Renal pelvis (tissue), 4 donors: Measurements from ENCODE around the gene ALDH1L1. TPM values are rescaled to one million over a fixed set of nuclear protein-coding genes. Genes with fewer than 3 reads are reported as not detected.

ENCODE experiments used
- DNase-seq: peaks from one replicate; pipeline ENCODE4 v3.0.0-alpha.2; 2013
- polyA plus RNA-seq, 3 donors: library from polyadenylated mRNA; unstranded; fragments of 120-200 nt; gene quantifications; one replicate each; pipeline ENCODE4 v1.2.1, GENCODE V29; 2013; ENCODE audit not compliant: insufficient read length in 3 of 3

Gene ALDH1L1
- polyA plus RNA-seq, 3 donors, result 42.2 to 56.3 (median 46.2) TPM

DNA sequence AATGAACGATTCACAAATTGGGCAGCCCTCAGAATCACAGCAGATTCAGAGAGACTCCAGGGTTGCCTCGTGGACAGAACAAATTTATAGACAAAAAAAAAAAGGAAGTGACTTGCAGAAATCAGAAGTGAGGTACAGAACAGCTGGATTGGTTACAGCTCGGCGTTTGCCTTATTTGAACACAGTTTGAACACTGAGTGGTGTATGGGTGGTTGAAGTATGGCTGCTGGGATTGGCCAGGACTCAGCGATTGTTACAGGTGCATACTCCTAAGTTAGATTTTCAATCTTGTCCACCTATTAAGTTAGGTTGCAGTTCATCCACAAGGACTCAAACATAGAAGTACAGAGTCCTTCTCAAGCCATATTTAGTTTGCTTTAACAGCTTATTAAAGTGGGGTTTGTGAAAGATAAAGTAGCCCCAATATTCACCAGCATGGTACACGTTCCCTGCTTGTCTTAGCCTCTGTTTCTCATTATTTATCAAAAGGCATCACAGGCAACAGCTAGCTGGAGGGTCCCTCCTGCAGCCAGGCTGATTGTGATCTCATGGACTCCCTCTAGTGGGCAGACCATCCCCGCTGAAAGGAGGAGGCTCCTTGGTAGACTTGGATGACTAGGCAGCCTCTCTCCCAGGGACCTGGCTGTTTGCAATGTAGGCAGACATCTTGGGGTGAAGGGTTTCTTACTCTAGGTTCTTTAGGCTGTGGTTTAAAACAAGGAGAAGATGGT, 17.6 kb upstream of the ALDH1L1 start:
- DNase-seq, result peak; percentile 56

- no peak for DNase-seq
Observed at GRCh38 chr3:126197343-126197742, 17.0 kb upstream of the ALDH1L1 start.

DNA sequence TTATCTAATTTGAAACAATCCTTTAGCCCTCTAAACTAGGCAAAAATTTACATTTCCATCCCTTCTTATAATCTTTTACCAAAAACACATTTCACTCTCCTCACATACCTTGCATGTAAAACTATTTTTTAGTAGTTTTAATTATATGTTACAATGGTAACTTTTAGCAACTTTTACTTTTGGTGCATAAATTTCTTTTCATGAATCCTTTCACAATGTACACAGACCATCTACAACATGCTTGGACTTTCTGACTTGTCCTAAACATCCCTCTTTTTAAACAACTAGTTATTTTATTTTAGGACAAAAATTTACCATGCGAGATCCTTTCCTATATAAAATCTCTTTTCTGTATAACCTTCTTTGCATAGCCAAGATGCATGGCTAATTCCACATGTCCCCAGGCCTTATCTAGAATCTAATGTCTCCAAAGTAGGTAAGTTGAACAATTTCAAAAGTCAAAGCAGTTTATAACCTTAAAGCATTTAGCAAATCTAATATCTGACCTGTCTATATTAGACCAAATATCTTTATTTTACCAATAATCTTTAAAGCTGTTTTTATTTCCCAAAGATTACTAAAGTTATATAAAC, 14.4 kb upstream of the ALDH1L1 start:
- no peak for DNase-seq

DNA sequence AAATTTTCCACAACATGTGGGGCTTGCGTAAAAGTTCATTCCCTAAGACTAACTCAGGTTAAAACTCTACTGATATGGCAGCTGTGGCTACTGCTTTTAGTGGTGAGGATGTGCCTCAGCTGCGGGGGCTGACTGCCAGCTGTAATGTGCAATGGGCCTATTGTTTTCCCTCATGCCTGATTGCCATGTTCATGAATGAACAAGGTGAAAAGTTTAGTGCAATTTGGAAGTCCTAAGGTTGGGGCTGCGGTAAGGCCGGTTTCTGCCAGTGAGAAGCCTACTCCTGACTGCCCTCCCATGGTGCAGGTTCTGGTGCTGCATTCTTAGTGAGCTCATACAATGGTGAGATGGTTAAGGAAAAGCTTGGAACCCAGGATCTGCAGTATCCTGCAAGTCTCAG, 10.9 kb upstream of the ALDH1L1 start:
- no peak for DNase-seq

DNA sequence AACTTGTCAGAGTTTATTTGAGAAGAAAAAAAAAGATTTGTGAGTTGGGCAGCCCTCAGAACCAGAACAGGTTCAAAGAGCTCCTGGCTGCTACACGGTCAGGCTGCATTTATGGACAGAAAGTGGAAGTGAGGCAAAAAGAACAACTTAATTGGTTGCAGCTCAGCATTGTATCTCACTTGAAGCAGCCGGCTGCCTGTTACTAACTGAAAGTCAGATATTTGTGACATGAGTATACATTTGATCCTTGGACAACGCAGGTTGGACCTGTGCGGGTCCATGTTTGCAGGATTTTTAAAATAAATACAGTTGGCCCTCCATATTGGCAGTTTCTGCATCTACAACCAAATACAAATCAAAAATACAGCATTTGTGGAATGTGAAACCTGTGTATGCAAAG, 7.5 kb upstream of the ALDH1L1 start:
- no peak for DNase-seq

GRCh38 chr3:126186749-126187148, 6.4 kb upstream of the ALDH1L1 start:
- DNase-seq, result no peak

GRCh38 chr3:126186271-126186670, 5.9 kb upstream of the ALDH1L1 start:
- no peak for DNase-seq

DNA sequence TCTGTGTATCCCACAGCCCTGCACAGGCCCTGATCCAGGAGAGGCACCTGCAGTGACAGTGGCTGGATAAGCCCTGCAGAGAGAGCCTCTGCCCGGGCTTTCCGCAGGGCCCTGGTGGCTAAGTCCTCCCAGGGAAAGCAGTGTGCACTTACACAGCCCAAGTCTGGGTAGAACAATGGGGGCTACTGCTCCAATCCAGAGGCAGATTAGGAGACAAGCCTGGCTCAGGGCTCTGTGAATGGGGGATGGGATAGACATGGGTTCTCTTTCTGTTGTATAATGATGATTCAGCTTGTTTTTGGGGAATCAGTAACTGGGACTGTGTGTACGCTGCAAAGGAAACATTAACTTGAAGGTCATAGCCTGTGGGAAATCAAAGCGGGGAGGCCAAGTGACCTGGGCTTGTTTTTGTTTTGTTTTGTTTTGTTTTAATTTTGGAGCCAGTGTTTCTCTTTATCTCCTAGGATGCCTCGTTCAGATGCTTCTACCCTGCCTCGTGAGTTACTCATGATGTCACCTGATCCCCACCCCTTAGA, 4.1 kb upstream of the ALDH1L1 start:
- DNase-seq, result no peak

DNA sequence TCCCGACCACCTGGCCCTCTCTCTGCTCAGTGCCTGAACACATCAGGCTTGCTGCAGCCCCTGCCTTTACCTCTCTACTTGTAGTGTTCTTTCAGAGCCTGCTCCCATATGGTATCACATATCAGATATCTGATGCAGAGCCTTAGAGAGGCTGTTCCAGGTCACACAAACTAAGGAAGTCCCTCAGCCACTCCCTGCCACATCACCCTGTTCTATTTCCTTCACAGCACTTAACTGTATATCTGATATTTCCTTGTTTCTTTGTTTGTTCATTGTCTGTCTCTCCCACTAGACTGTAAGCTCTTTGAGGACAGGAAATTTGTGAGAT, 976 bp upstream of the ALDH1L1 start:
- no peak for DNase-seq

GRCh38 chr3:126179825-126180476, 435 bp downstream of the ALDH1L1 start:
- DNase-seq, result peak; percentile 46

DNA sequence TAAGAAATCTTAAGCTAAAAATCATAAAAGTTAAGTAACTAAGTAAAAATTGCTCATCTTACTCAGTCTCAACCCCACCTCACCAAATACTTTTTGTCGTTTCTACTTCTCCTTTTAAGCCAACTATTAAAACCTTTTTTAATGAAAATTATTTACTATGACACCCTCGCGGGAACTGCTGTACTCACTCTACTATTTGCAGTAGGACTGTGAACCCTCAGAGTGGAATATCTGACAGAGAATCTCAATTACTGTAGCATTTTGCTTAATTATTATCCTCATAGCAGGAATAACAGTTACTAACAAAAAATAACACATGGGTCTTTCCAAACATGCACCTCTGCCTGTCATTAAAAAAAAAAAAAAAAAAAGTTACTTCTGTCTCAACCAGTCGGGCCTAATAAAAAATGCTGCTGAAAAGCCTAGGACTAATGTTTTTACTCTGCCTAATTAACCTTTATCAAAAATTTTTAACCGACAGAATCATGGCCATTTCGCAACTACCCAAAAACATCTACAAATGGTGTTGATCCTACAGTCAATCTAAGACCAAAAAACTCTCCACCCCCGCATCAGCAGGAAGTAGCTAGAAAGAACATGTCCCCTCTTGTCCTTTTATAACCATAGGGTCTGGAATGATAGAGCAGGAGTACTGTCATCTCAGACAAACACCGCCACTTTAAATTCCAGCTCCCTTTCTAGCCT, 10.2 kb downstream of the ALDH1L1 start:
- no peak for DNase-seq

GRCh38 chr3:126167566-126167965, 12.8 kb downstream of the ALDH1L1 start:
- no peak for DNase-seq

DNA sequence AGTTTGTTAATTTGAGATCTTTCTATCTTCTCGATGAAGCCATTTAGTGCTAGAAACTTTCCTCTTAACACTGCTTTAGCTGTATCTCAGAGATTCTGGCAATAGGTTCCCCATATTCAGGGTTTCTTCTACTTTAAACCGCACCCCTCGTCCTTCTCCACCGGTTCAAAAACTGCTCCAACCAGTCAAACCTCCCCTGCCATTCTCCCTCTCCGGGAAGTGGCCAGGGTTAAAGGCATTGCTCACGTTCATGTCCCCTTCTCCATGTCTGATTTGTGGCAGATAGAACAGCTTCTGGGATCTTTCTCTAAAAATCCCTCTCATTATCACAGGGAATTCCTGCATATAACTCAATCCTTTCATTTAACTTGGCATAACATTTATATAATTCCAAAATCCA, 14.4 kb downstream of the ALDH1L1 start:
- DNase-seq, result no peak

DNA sequence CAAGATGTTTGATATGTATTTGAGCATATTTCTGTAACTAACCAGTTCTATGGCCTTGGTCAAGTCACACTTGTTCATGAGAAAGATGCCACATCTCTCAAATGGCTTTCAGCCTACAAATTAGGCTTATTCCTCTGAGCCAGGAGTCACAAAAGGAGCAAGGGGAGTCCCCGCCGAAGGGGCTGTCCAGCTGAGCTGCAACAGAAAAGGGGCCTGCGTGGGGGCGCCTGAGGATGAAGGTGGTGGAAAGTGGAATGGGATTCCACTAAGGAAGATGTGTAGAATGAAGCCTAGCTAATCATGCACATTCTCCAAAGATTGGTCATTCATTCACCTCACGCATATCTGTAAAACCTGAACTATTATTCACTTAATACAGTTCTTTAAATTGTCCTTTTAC, 19.1 kb downstream of the ALDH1L1 start:
- DNase-seq, result no peak

GRCh38 chr3:126160243-126161210, 19.9 kb downstream of the ALDH1L1 start:
- no peak for DNase-seq

DNA sequence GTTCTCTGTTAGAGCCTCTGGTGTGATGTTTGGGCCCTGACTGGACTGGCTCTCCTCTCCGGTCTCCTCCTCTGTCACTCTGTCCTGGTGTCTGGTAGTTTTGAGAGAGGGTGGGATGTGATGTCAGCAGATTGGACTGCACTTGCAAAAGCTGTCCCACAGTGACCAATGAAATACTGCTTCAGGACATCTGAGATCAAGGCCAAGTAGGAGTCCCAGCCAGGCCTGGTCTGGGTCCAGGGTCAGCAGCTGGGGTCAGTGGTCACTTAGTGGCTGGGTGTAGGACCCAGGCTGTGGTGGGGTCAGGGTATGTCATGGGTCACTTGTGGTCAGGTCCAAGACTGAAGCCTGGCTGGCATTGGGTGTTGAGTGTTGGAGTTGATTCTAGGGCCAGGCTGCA, 20.9 kb downstream of the ALDH1L1 start:
- no peak for DNase-seq

GRCh38 chr3:126158912-126159454, 21.4 kb downstream of the ALDH1L1 start:
- DNase-seq, result no peak

DNA sequence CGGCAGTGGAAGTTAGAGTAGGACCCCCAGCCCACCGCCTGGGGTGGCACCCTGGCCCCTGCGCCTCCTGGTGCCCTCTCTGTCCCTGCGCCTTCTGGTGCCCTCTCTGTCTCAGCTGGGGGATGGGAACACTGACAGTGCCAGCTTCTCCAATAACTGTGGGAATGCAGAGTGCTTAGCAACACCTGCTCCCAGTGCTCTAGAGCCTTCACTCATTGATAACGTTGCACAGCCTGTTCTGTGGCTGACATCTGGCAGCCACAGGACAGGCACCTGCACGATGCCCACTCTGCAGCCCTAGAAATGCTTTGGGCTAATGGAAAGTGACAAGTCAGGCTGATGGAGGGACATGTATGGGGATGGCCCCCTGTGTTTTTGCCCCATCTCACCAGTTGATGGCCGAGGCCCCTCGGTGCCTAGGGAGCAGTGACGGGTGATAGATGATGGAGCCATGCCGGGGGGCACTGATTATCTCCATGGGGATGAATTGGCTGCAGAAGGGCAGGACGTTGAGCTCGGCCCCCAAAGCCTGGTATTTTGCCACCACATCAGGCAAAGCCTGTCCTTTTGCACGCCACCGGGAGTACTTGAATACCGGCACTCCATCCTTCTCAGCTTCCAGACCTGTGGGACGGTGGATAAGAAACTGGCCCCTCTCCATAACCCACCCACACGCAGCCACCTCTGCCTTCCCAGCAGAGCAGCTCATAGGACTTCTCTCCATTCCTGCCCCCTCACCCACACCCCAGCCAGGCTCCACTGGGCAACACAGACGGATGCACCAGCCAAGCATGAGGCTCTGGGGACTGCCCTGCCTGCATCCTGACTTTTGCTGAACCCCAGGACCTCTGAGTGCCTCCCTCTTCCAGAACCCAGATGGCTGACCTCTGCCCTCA, 22.1 kb downstream of the ALDH1L1 start:
- no peak for DNase-seq

DNA sequence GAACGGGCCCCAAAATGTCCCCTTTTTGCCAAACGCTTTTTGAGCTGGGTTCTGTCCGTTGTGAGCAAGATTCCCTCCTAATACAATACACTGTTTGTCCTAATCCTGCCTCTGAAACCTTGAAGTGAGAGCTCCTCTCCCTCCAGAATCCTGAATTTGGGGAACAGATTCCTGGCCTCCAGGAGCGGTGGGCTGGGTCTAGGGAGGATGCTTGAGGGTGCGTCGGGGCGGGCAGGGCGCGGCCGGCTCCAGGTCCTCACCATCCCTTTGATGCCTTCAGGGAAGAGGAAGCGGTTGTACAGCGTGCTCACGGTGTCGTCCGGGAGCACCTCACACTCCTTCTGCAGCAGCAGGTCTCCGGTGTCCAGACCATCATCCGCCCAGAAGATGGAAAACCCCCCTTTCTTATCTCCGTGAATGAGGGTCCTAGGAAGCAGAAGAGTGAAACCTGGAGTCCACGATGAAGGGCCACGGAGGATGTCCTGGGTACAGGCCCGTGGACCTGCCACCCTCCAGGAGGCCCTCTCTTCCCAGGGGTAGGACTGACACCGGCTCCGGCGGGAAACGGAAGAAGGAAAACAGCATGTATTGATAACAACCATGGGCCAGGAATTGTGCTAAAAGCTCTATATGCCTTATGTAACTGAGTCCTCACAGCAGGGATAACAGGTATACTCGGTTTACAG, 23.2 kb downstream of the ALDH1L1 start:
- DNase-seq, result no peak
